NCI-H128 (cell line): ENCODE measurements around the gene RAB34.

Source experiments
- DNase-seq: peaks from one replicate; lab custom pipeline; 2025; ENCODE audit not compliant: unreplicated experiment; lab: John Stamatoyannopoulos, UW

Gene RAB34

GRCh38 chr17:28688481-28688880 lies 29.2 kb downstream of the RAB34 start:
- no peak for DNase-seq

GRCh38 chr17:28686296-28686695 lies 31.4 kb downstream of the RAB34 start:
- no peak for DNase-seq

GRCh38 chr17:28685366-28685765 lies 32.3 kb downstream of the RAB34 start:
- DNase-seq: no peak

- no peak for DNase-seq
These were observed 32.7 kb downstream of the RAB34 start for GRCh38 chr17:28684963-28685362.

GRCh38 chr17:28682655-28683054 lies 35.0 kb downstream of the RAB34 start:
- no peak for DNase-seq

- DNase-seq: no peak
These were observed 41.7 kb downstream of the RAB34 start for GRCh38 chr17:28675980-28676379.

GRCh38 chr17:28675490-28675889 lies 42.2 kb downstream of the RAB34 start:
- no peak for DNase-seq

- no peak for DNase-seq
These were observed 47.8 kb downstream of the RAB34 start for GRCh38 chr17:28669918-28670317.

GRCh38 chr17:28667870-28668269 lies 49.8 kb downstream of the RAB34 start:
- DNase-seq: no peak

GRCh38 chr17:28665994-28666393 lies 51.7 kb downstream of the RAB34 start:
- DNase-seq: no peak
